PFSK-1 (cell line): ENCODE measurements around the gene POLR3E.

ENCODE experiments used
- FOXP2 ChIP-seq: optimal IDR thresholded peaks from 2 replicates; pipeline ENCODE3; 2011; ENCODE audit warnings: borderline replicate concordance, control low read depth, inconsistent platforms; ENCODE audit not compliant: insufficient read depth; ENCODE audit errors: extremely low read length, extremely low read depth
- POLR2AphosphoS5 ChIP-seq: IDR thresholded peaks from 2 replicates; pipeline ENCODE4 v1.6.1; 2012; ENCODE audit warnings: low read depth, mild to moderate bottlenecking, control low read depth, low read length, moderate library complexity
- SIN3A ChIP-seq: IDR thresholded peaks from 2 replicates; pipeline ENCODE4 v1.6.1; 2012; ENCODE audit warnings: mild to moderate bottlenecking, low read length, moderate library complexity, borderline replicate concordance; ENCODE audit not compliant: insufficient read depth
- TAF1 ChIP-seq: IDR thresholded peaks from 2 replicates; pipeline ENCODE4 v1.6.1; 2012; ENCODE audit warnings: low read length, control low read depth, borderline replicate concordance; ENCODE audit not compliant: insufficient read depth
- TF ChIP-seq, protein P1 (sequence below), 2 experiments: IDR thresholded peaks; 2 replicates each; pipeline versions ENCODE4 v1.6.1 to v1.8.0; 2011 to 2012; ENCODE audit warnings: low read depth in 2 of 2, low read length in 2 of 2, control low read depth in 1 of 2, inconsistent platforms in 1 of 2, mild to moderate bottlenecking in 1 of 2, moderate library complexity in 1 of 2; ENCODE audit not compliant: insufficient read depth in 1 of 2

Gene POLR3E

DNA sequence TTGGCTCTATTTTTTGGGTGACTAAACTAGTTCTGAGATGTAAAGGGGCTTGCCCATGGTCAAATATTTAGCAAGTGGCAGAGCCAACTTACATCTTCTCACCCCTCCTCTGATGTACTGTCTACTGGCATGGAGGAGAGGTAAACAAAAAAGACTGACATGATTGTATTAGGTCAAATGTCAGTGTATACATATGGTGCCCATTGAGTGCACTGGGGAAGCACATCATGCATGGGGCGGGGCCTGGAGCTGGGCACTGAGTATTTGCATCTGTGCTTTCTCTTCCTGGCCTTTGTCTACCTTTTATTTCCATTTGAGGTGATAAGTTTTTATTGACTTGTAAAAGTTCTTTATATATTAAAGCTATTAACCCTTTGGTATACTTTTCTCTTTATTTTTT is 22.3 kb upstream of the POLR3E start:
- no peak for TF ChIP-seq TAF1
- TF ChIP-seq FOXP2 = no peak
- TF ChIP-seq SIN3A = no peak
- TF ChIP-seq, protein P1, sequence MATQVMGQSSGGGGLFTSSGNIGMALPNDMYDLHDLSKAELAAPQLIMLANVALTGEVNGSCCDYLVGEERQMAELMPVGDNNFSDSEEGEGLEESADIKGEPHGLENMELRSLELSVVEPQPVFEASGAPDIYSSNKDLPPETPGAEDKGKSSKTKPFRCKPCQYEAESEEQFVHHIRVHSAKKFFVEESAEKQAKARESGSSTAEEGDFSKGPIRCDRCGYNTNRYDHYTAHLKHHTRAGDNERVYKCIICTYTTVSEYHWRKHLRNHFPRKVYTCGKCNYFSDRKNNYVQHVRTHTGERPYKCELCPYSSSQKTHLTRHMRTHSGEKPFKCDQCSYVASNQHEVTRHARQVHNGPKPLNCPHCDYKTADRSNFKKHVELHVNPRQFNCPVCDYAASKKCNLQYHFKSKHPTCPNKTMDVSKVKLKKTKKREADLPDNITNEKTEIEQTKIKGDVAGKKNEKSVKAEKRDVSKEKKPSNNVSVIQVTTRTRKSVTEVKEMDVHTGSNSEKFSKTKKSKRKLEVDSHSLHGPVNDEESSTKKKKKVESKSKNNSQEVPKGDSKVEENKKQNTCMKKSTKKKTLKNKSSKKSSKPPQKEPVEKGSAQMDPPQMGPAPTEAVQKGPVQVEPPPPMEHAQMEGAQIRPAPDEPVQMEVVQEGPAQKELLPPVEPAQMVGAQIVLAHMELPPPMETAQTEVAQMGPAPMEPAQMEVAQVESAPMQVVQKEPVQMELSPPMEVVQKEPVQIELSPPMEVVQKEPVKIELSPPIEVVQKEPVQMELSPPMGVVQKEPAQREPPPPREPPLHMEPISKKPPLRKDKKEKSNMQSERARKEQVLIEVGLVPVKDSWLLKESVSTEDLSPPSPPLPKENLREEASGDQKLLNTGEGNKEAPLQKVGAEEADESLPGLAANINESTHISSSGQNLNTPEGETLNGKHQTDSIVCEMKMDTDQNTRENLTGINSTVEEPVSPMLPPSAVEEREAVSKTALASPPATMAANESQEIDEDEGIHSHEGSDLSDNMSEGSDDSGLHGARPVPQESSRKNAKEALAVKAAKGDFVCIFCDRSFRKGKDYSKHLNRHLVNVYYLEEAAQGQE (IDR thresholded peaks at IDR 0.05; ENCODE audit: insufficient read depth in 1 of 2, low read depth in 2 of 2, low read length in 2 of 2) = no peak
- no peak for TF ChIP-seq POLR2AphosphoS5

DNA sequence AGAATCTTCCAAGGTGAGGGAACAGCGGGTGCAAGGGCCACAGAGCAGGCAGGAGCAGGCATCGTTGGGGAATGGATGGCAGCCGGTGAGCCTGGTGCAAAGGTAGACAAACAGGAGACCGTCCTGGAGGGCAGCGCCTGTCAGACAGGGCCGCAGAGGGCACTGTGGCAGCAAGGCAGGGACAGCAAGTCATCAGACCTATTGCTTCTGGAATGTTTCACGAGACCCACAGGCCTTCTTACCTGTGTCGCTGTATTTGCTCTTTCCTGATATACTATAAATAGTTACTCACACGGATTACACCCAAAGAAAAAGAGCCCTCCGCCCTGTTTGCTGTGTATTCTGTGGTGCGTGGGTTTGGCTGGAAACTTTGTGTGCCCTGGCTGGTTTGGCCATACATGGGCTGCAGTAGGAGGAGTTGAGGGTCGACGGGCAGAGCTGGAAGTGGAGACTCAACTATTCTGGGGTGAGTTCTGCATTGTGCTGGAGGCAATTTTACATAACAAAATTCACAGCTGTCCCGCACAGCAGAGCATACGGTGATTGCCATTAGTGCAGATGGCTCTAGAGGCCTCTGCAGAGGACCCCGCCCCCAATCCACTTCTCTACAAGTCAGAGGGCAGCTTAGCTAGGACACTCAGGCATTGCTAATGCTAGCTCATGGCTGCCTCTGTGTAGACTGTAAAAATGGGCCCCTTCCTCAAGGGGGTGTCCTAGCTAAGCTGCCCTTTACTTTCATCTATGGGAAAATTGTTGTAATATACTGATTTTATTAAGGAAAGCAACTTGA is 18.6 kb upstream of the POLR3E start:
- TF ChIP-seq FOXP2 = no peak
- no peak for TF ChIP-seq SIN3A

DNA sequence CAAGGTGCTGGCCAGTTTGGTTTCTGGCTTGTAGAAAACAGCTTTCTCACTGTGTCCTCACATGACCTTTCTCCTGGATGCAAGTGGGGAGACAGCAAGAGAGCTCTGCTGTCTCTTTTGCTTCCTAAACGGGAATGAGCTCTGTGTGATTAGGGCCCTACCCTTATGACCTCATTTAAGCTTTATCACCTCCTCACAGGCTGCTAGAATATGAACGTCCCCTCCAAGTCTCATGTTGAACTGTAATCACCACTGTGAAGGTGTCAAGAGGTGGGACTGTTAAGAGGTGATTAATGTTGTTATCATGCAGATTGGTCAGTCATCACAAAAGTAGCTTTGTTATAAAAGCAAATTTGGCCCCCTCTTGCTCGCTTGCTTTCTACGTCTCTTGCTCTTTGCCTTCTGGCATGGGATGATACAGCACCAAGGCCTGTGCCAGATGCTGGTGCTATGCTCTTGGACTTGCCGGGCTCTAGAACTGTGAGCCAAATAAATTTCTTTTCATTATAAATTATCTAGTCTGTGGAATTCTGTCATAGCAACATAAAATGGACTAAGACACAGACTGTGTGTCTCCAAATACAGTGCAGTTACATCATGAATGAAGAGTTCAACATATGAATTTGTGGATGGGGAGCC is 14.8 kb upstream of the POLR3E start:
- no peak for TF ChIP-seq POLR2AphosphoS5
- TF ChIP-seq, protein P1 (IDR thresholded peaks at IDR 0.05; ENCODE audit: insufficient read depth in 1 of 2, low read depth in 2 of 2, low read length in 2 of 2) = no peak
- TF ChIP-seq TAF1 = no peak
- no peak for TF ChIP-seq SIN3A
- TF ChIP-seq FOXP2 = no peak

DNA sequence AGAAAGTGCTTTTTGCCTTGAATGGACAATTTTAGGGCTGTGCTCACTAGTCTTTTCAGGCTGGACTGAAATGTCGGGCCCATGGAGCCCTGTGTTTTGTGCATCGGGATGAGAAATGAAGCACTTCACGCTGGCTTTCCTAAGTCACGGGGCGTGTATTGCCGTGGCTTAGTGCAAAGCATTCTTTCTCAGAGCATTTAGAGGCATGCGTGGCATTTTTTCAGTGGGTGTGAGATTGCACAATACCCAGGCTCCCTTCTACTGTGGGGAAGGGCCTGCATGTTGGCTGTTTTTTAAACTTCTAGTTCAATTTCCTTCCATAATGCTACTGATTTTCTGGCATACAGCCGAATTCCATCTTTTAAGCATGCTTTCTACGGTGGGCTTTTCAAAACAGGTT is 12.6 kb upstream of the POLR3E start:
- TF ChIP-seq FOXP2 (no peak), POLR2AphosphoS5 (no peak), SIN3A (no peak)
- TF ChIP-seq, protein P1 (IDR thresholded peaks at IDR 0.05; ENCODE audit: insufficient read depth in 1 of 2, low read depth in 2 of 2, low read length in 2 of 2) = no peak

DNA sequence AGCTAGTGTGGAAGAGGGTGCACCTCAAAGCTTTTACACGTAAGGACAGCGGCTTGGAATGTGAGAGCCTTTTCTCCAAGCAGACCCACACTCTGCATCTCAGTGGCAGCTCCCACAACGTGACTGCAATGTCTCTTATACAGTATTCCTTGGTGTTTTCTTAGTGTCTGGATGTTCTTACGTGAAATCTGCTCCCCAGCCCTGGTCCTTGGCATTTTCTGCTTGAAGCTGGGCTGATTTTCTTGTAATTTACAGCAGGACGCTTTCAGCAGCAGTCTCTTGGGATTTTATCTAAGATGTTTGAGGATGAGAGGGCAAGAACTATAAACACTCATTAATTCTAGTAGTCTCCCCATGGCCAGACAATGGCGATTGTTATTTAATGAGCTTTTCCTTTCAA is 12.1 kb upstream of the POLR3E start:
- TF ChIP-seq POLR2AphosphoS5 = no peak
- no peak for TF ChIP-seq FOXP2
- no peak for TF ChIP-seq TAF1
- TF ChIP-seq, protein P1 (IDR thresholded peaks at IDR 0.05; ENCODE audit: insufficient read depth in 1 of 2, low read depth in 2 of 2, low read length in 2 of 2) = no peak
- no peak for TF ChIP-seq SIN3A
